Astrocyte of the cerebellum (primary cell): ENCODE results near the gene MAN2A2.
"Not testable (repeated sequence)": the region's sequence is repeated elsewhere in the genome, so short reads cannot be mapped to it uniquely, and the experiment has no call there.

Experiments used
- DNase-seq: peaks from one replicate; pipeline ENCODE4 v3.0.0-alpha.2; 2011; ENCODE audit warnings: low read depth
- H3K4me3 ChIP-seq: 2 replicates; pipeline ENCODE4 v1.5.1; 2011; ENCODE audit warnings: mild to moderate bottlenecking, low read depth, low read length, moderate library complexity
- in situ Hi-C: cut with HindIII; loops from 2 replicates; pipeline ENCODE4 v1.10.0; 2017; ENCODE audit warnings: low sequenced_read_pairs
- TF ChIP-seq, protein P1 (sequence below): IDR thresholded peaks from 2 replicates; pipeline ENCODE4 v1.5.1; 2012; ENCODE audit warnings: low read length, low read depth, moderate library complexity, mild to moderate bottlenecking; ENCODE audit errors: missing control alignments

MAN2A2 gene

DNA sequence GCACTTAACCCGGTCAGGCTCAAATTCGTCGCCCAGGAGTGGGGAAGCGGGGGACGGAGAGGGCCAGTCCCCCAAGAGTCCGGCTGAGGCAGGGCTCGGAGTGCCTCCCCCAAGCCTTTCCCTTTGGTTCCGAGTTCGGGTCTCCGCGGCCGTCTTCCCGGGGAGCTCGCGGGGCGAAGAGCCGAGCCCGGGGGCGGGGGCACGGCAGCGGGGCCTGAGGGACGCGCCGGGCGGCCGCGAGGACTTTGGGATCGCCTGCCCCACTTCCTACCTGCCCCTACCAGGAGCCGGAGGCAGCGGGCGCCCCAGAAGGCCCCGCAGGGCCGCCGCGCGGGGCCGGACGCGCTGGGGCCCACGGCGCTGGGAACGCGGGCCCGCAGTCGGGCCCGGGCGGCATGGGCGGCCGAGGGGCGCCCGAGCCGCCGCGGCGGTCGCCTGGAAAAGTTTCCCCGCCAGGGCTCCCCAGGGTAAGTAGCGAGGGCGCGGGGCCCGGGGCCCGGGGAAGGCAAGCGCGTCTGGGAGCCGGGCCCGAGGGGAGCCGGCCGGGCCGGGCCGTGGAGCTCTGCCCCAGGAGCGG is 31.9 kb upstream of the MAN2A2 start:
- in situ Hi-C loops: no loop called here
- TF ChIP-seq, protein P1, sequence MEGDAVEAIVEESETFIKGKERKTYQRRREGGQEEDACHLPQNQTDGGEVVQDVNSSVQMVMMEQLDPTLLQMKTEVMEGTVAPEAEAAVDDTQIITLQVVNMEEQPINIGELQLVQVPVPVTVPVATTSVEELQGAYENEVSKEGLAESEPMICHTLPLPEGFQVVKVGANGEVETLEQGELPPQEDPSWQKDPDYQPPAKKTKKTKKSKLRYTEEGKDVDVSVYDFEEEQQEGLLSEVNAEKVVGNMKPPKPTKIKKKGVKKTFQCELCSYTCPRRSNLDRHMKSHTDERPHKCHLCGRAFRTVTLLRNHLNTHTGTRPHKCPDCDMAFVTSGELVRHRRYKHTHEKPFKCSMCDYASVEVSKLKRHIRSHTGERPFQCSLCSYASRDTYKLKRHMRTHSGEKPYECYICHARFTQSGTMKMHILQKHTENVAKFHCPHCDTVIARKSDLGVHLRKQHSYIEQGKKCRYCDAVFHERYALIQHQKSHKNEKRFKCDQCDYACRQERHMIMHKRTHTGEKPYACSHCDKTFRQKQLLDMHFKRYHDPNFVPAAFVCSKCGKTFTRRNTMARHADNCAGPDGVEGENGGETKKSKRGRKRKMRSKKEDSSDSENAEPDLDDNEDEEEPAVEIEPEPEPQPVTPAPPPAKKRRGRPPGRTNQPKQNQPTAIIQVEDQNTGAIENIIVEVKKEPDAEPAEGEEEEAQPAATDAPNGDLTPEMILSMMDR: no peak
- no peak for DNase-seq

DNA sequence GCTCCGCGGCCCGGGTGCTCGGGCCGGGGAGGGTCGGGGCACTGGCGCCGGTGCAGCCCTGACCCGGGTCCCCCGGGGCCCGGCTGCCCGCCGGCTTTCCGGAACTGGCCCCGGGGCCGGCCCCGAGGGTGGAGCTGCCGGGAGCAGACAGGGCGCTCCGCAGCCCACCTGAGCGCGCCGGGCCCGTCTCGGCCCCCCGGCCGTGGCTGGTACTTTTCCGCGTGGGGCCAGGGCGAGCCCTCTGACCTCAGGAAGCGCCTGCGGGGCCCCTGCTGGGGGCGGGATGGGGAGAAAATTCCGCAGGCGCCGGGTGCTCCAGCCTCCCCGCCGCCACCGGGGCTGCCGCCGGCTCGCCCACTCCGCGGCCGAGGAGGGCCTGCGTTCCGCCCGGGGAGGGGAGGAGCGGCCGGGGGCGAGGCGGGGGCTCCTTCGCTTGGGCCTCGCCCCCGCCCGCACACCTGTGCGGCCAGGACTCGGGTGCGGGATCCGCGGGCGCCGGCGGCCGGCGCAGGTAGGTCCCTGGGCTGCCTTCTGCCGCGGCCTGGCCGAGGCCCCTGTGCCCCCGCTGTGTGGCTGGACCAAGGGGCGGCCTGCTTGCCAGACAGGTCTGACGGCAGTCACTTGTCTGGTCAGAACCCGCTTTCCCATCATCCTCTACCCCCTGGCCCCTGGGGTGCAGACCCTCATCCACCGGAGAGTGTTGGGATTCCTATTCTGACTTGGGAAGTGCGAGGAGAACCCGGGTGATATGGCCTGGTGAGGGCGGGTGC is 31.2 kb upstream of the MAN2A2 start:
- no peak for DNase-seq
- in situ Hi-C loops: no loop called here
- peak overlapping the region; percentile 64 for H3K4me3 ChIP-seq
- TF ChIP-seq, protein P1: no peak

More for the DNA sequence above, 31.9 kb upstream of the MAN2A2 start:
- peak overlapping the region; percentile 64 for H3K4me3 ChIP-seq

DNA sequence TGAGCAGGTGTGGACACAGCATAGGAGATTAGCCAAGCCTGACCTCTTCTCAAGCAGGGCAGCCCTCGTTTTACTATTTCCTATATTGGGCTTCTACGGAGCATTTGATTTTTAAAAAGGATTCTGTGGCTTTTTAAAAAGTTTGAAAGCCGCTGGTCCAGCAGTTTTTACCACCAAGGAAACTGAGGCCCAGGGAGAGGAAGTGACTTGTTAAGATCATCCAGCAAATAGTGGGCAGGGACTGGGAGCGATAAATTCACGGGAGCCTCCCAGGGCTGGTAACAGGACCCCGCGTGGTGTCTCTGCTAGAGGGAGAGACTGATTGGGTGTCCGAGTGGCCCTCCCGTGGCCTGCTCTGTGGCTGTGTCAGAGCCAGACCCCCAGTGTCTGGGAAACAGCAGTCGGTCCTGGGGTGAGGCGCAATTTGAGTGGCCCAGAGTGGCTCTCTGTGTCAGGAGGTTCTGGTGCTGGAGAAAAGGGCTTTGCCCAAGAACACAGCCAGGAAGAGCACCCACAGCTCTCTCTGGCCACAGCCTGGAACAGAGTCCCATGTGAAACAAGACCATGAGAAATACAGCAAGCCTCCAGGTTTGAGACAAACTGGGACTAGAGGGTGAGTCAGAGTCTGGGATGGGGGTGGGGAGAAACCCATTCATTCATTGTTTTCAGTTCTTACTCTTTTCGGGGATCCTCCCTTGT is 30.5 kb upstream of the MAN2A2 start:
- peak overlapping the region; percentile 64 for H3K4me3 ChIP-seq
- TF ChIP-seq, protein P1: no peak
- in situ Hi-C loops: no loop called here
- peak; percentile 53 for DNase-seq

DNA sequence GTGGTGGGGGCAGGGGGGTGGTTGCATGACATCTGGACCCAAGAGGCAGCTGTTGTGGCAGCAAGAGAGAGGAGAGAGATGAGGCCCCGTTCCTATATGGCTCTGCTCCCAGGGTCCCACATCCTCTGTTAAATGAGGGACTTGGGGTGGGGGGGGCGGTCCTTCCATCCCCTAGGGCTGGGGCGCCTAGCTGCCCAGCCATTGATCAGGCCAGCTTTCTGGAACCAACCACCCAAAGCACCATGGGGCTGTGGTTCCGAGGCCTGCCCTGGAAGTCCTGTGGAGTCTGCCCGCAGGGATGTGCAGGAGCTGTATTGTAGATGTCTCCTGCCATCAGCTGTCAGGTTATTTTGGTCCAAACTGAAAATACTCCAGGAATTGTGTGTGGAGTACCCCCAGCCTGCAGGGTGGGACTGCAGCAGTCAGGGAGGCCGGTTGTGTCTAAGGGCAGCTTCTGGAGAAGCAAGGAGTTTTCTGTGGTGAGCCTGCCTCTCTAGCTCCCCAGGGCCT is 29.6 kb upstream of the MAN2A2 start:
- H3K4me3 ChIP-seq: peak overlapping the region; percentile 64
- in situ Hi-C loops: no loop called here
- DNase-seq: no peak
- TF ChIP-seq, protein P1: no peak

DNA sequence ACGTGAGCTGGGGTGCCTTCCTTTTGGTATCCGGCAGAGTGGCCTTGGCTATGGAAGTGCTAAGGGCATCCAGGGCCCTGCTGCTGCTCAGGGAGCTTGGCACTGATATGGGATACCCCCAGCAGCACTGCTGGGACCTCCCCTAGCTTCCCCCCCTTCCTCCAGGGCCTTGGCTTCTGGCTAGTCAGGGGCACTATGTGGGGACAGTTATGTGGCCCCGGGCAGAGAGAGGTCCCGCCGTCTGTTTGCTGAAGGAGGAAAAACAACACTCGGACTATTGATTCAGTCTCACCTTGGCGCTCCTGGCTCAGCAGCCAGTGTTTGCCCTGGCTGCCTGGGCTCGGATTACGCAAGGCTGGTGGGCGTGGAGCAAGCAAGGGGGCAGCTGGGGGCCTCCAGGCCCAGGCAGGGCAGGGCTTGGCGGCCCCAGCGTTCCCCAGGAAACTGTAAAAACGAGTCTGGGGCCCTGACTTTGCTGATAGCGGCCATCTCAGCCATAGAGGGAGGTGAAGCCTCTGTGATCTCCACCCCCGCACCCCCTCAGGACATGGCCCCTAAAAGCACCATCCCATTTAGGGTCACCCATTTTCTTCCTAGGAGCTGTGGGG is 29.0 kb upstream of the MAN2A2 start:
- TF ChIP-seq, protein P1: no peak
- in situ Hi-C loops: no loop called here
- no peak for DNase-seq
- no peak overlapping the region for H3K4me3 ChIP-seq

DNA sequence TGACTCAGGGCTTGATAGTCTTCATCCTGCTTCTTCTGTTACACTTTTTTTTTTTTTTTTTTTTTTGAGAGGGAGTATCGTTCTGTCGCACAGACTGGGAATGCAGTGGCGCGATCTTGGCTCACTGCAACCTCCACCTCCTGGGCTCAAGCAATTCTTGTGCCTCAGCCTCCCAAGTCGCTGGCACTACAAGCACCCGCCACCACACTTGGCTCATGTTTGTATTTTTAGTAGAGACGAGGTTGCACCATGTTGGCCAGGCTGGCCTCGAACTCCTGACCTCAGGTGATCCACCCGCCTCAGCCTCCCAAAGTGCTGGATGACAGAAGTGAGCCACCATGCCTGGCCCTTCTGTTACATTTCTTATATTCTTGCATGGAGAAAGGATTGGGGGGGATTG is 28.1 kb upstream of the MAN2A2 start:
- DNase-seq, in situ Hi-C loops, H3K4me3 ChIP-seq: not testable (repeated sequence)
